GM19351 (cell line): ENCODE measurements around the gene GPR3.
"Not testable (repeated sequence)": the region's sequence is repeated elsewhere in the genome, so short reads cannot be mapped to it uniquely, and the experiment has no call there.

ENCODE experiments used
- ATAC-seq: cut with Tn5 transposase; IDR thresholded peaks from one replicate; pipeline ENCODE4 v1.9.1; 2021; ENCODE audit warnings: mild to moderate bottlenecking, moderate library complexity; ENCODE audit not compliant: unreplicated experiment

Gene GPR3

GRCh38 chr1:27377760-27378495, 14.5 kb upstream of the GPR3 start:
- no peak for ATAC-seq

DNA sequence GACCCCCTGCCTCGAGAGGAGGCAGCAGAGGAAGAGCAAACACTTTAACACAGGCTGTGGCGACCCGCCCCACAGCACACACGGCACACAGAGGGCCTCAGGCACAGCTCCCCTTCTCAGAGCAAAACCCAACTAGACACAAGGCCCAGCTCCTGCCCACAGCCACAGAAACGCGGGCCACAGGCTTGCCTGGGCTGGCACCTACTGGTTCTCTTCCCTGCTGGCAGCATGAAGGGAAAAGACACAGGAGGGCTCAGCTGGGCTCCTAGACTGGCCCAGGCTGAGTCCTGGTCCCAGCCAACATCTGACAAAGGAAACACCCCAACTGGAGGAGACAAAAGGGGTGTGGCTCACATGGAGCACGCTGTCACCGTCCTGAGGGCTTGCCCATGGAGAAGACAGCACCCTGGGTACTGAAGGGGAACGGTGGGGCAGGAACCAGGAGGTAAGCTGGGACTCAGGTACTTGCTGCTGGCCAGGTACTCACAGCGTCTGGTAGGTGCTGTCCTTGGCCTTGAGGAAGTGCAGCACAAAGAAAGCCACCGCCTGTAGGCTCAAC, 12.8 kb upstream of the GPR3 start:
- ATAC-seq, result no peak

- no peak for ATAC-seq
These were observed 12.2 kb upstream of the GPR3 start for GRCh38 chr1:27380224-27380623.

DNA sequence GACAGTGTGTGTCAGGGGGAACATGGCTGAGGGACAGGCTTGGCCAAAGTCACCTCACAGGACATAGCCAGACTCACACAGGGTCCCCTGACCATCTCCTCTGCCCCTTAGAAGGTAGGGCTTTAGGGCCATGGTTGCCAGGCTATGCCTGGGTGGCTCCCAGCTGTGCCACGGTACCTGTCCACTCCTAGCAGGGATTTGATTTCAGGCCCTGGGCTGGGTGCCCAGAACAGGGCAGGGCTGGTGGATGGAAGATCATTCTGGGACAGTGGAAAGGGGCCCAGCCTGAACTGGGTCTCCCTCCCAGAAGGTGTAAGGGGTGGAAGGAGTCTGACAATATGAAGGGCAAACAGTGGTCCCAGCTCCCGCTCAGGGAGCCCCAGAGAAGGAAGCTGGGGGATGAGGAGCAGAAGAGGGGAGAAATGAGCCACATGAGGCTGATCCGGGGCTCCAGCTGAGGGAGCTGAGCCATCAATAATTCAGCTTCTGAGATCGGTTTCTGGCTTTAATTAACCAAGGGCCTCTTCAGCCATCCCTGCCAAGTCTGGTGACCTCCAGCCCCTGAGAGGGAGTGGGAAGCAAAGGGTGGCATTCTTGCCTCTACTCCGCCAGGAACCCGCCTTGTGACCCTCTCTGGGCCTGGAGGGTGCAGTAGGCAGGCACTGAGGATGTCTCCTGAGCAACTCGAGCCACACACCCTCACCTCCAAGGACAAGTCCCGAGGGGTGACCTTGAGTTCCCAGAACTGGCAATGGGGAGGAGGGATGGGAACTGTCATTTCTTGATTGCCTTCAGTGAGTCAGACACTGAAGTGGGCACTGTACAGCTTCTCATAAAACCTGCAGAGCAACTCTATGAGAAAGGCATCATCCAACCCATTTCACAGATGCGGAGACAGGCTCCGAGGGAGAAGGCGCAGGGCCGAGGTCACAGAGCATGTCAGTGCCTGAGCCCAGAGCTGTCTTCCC, 11.4 kb upstream of the GPR3 start:
- ATAC-seq, result no peak

- ATAC-seq, result no peak
These were observed 10.3 kb upstream of the GPR3 start for GRCh38 chr1:27381969-27382762.

DNA sequence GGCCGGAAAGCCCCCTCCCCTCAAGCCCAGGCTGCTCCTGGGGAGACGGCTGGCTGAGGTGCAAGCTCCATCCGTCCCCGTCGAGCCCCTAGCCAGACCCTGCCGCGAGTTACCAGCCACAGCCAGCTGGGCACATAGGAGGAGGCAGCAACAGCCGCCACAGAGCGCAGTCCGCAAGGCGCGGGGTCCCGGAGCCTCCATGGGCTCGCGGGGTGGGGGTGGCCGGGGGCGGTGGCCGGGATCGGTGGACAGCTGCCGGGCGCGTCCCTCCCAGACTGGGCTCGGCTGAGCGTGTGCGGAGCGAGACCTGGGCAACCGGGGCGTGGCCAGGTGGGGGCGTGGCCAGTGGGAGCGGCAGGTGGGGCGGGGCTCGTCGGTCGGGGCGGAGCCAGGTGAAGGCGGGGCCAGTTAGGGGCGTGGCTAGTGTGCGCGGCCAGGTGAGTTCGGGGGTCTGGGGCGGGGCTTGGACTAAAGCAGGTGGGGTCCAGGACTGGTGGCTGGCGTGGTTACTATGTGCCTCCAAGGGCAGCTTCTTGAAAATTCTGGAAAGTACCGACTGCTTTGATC, 9.3 kb upstream of the GPR3 start, which contains the start of gene CD164L2:
CD164L2 (minus strand) TSS at position 295 of the 567 bp plus-strand sequence; CDS start at position 201, 94 bp downstream.
- ATAC-seq, result no peak

DNA sequence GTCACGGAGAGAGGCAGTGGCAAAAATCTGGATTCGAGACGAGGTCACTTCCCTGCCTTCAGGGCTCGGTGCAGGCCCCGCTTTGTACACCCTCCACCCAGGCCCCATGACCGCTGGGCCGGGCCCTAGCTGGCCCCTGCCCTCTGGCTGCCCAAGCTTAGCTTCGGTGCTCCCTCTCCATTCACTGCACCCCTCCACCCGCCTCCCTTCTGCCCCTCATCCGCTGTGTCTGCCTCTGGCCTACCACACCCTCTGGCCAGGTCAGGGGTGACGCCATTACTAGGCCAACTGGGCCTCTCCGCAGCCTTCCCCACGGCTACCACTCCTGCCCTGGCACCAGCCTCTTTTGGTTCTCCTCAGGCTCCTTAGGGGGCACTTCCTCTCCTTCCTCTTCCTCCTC, 8.8 kb upstream of the GPR3 start:
- no peak for ATAC-seq

DNA sequence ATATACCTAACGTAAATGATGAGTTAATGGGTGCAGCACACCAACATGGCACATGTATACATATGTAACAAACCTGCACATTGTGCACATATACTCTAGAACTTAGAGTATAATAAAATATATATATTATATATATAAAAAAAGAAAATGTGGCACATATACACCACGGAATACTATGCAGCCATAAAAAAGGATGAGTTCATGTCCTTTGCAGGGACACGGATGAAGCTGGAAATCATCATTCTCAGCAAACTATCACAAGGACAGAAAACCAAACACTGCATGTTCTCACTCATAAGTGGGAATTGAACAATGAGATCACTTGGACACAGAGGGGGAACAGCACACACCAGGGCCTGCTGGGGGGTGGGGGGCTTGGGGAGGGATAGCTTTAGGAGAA, 7.6 kb upstream of the GPR3 start:
- not testable (repeated sequence) for ATAC-seq

DNA sequence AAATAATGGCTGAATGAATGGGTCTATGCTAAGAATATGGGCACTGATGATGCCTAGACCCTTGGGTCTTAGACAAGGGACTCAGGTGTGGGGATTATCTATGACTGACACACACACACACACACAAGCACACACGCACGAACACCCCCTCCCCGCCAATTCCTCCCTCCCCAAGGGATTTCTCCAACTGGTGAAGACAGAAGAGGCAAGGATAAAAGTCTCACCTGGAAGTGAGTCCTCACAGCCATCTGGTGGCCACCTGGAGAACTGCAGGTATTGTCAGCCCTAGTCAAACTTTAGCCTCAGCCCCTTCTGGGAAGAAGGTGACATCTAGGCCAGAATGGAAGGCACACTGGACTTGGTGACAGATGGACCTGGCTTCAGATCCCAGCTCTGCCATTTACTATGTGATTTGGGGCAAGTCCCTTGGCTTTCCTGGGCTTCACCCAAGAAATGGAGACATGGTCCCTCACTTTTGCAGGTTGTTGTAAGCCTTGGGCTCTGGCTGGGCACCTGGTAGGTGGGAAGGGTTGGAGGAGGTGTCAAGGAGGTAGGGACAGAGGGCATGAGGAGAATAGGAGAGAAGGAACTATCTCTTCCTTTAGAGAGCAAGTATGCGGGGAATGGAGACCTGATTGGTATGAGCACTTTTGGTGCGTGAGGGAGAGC, 4.0 kb upstream of the GPR3 start:
- ATAC-seq, result no peak

- ATAC-seq, result no peak
These were observed 819 bp upstream of the GPR3 start for GRCh38 chr1:27391511-27392095.

DNA sequence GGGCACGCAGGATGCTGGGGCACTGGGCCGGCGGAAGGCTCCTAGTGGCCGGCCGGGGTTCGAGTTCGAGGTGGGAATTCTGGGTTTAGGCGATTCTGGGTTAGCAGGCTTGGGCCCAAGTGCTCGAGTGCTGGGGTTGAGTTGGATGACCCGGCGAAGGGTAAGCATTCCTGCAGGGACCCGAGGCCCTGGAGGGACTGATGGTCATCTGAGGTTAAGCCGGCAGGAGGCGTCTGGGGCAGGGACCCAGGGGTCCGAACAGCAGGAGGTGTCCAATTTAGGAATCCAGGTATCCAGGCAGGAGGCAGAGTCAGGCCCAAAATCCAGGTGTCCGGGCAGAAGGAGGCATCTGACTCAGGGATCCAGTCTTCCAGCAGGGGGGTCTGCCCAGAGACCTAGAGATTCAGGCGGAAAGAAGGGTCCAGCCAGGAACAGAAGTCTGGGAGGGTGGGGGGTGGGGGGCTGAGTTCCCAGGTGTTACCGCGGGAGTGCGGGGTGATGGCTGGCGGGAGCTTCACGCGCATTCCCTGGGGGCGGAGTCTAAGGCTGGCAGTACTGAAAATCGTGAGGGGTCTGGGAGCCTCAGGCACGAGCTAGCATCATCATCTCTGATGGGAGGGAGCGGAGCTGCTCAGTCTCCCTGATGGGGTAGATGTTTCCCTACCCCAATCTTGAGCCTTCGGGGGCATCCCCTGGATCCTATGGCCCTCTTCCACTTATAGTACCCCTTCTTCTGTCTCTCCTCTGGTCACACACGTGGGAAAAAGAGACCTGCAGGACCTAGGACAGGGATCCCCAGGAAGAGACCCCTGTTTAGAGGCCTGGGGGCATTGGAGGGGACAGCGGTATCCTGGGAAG, 585 bp downstream of the GPR3 start:
- ATAC-seq, result no peak

DNA sequence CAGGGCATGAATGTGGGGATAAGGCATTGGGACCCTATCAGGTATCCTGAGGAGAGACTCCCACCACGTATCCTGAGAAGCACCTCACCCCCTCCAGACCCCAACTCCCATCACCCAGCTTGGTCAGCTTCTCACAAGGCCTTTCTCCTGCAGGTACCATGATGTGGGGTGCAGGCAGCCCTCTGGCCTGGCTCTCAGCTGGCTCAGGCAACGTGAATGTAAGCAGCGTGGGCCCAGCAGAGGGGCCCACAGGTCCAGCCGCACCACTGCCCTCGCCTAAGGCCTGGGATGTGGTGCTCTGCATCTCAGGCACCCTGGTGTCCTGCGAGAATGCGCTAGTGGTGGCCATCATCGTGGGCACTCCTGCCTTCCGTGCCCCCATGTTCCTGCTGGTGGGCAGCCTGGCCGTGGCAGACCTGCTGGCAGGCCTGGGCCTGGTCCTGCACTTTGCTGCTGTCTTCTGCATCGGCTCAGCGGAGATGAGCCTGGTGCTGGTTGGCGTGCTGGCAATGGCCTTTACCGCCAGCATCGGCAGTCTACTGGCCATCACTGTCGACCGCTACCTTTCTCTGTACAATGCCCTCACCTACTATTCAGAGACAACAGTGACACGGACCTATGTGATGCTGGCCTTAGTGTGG, 1.3 kb downstream of the GPR3 start:
- ATAC-seq, result no peak

- ATAC-seq, result no peak
These were observed 1.8 kb downstream of the GPR3 start for GRCh38 chr1:27394282-27394658.

GRCh38 chr1:27394925-27395324, 2.5 kb downstream of the GPR3 start:
- no peak for ATAC-seq

GRCh38 chr1:27395441-27396195, 3.2 kb downstream of the GPR3 start:
- ATAC-seq, result peak; percentile 39

GRCh38 chr1:27397110-27397509, 4.7 kb downstream of the GPR3 start:
- ATAC-seq, result no peak

DNA sequence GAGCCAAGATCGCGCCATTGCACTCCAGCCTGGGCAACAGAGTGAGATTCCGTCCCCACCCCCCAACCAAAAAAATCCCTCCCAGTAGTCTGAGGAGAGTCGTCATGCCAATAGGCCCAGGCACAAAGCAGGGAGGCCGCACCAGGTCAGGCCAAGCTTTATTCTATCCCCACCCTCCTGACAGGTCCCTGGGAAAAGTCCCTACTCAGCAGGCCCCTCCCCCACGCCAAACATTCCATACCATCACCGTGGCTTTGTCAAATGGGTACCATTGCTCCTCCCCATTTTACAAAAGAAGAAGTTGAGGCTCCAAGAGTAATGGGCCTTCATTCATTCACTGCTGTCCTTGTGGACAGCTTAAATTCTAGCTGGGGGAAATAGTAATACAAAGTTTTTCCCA, 5.3 kb downstream of the GPR3 start:
- no peak for ATAC-seq
